DMS53 treated with DMSO at 0.1 percent for 48 hours (cell line): ENCODE data around the gene EYS.
"Not testable (repeated sequence)": the region's sequence is repeated elsewhere in the genome, so short reads cannot be mapped to it uniquely, and the experiment has no call there.

ENCODE experiments used
- DNase-seq: peaks from one replicate; lab custom pipeline; 2025; ENCODE audit not compliant: unreplicated experiment; lab: John Stamatoyannopoulos, UW

The EYS gene

DNA sequence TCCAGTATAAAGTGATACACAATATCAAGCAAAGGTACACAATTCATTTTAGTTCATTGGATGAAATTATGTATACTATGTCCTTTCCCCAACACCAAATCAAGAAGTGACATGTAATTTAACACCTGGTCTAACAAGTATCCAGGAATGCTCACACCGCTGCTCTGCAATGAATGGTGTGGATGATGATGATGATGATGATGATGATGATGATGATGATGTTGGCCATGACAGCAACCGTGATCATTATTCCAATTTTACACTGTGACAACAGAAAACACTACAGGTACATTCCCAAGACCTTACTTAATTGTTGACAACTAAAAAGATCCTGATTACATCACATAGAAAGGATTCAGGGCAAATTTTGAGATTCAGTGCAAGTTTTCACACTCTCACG, 1449.4 kb downstream of the EYS start:
- DNase-seq, result no peak

DNA sequence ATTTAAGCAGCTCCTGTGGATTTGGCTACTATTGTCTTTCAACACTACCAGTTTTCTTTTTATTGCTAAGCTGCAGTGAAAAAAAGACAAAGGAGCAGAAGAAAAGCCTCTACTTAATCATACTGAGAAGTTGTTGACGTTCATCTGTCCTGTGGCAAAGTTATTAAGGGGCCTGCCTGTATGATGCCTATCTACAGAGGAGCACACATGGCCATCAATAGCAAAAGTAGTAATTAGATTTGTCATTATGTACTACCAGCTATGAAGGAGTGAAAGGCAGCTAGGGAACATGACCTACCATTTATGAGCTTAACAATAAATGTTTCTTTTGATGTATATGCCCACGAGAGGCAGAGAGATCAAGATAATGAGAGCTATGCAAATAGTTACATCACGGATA, 1450.5 kb downstream of the EYS start:
- no peak for DNase-seq

DNA sequence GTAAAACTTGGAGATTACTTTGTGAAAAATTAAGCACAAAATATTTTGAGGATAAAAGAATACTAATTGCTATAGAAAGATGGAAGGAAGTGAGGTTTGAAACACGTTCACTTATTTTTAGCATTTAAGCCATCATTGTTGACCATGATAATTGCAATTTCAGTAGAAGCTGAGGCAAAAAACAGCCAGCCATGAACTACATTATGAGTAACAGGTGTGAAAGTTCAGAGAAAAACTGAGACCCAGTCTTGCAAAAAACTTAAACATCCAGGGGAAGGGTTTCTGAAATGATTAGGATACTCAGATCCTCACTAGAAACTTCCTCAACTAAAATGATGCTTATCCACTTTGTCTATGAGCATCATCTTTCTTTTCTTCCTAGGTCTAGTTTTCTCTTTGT, 1452.0 kb downstream of the EYS start:
- DNase-seq, result no peak

DNA sequence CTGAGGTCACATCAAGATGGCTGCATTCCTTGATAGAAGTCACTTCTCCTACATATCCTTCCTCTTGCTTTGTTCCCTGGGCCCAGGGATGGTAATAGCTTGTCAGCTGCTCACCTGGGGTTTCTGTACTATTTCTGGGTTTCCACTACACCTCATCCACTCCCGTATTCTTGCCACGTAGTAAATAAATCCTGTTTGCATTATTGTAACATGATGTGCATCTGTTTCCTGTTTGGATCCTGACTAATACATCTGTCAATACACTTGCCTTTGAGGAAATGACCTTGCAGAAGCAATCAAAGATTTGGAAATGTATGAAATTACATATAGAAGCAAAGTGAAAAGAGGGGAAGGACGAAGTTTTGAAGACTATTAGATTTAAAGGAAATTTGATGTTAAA, 1452.5 kb downstream of the EYS start:
- peak; percentile 96 for DNase-seq

DNA sequence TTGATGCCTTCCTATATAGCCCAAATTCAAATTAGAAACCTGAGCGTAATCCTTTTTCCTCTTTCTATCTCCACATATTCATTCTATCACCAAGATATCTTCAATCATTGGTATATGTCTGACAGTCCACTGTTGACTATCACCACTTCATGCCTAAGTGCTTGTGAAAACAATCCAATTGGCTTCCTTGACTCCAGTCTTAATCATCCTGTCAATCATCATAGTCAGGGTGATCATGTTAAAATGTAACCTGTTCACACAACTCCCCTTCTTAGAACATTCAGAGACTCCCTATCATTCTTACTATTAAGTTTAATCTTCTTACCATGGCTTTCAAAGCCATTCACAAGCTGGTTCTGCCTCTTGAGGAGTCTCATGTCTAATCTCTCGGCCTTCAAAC, 1454.8 kb downstream of the EYS start:
- peak; percentile 76 for DNase-seq

DNA sequence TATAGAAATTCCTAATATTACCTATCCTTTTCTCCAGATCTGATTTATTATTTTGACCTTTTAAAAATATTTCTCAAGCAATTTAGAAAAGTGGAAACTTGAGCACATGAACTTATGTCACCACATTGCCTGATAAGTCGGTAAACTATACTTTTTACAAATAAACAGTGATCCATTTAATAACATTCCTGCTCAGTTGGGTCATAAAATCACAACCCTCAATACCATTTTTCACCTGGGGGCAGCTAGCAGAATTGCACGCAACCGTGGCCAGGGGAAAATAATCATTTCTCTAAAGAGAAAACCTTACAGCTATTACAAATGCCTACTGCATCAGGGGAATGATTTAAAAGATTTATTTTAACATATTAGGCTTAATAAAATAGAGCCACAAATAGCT, 1456.9 kb downstream of the EYS start:
- DNase-seq, result no peak

DNA sequence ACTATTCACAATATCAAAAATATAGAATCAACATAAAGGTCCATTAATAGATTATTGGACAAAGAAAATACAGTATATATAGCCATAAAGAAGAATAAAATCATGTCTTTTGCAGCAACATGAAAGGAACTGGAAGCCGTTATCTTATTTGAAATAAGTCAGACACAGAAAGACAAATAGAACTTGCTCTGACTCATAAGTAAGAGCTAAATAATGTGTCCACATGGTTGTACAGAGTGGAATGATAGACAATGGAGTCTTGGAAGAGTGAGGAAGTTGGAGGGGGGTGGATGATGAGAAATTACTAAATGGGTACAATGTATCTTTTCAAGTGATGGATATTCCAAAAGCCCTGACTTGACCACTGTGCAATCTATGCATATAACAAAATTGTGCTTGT, 1457.9 kb downstream of the EYS start:
- DNase-seq, result no peak

DNA sequence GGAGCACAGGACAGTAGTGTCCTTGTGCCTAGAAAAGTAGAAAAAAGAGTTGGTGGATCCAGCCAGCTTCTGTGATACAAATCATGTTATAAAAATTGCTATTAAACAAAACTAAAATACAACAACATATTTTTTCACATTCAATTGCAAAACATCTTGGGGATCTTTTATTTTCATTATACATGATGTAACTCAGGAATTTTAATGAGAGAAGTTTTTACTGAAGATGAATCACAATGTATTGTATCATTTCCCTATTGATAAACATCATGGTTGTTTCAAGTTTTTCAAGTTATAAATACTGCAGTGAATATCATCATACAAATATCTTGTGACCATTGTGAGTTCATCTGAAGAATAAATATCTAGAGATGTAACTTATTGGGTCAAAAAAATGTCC, 1463.4 kb downstream of the EYS start:
- no peak for DNase-seq

DNA sequence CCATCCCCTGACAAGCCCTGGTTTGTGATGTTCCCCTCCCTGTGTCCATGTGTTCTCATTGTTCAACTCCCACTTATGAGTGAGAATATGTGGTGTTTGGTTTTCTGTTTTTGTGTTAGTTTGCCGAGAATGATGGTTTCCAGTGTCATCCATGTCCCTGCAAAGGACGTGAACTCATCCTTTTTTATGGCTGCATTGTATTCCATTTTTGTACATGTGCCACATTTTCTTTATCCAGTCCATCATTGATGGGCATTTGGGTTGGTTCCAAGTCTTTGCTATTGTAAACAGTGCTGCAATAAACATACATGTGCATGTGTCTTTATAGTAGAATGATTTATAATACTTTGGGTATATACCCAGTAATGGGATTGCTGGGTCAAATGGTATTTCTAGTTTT, 1468.1 kb downstream of the EYS start:
- not testable (repeated sequence) for DNase-seq

DNA sequence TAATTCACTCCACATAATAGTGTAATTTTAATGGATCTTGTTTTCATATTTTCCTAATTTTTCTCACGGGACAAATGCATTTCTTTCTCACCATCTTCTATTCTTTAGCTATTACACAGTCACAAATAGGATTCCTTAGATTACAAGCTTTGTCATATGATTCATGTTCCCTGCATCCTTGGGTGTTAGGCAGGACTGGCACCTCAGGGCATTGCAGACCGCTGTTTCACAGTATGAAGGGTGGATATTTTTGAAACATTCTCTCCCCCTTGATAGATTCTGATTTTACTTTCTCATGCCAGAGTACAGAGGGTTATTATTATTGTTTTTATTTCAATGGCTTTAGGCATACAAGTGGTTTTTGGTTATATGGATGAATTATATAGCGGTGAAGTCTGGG, 1469.0 kb downstream of the EYS start:
- DNase-seq, result no peak

DNA sequence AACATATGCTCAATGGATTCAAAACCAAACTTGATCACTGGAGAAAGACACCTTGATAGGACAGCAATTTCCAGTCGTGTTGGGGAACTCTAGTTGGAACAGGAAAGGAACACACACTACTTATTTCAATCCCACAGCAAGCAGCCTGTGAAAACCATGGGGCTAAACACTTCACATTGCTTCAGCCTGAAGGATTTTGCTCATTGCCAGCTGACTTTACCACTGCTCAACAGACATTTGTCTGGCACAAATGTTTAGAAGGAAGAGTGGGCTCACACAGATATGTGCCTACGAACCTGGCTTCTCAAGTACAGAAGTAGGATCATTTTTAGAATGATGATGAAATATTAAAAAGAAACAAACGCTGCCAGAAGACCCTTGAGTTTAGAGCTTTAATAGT, 1473.3 kb downstream of the EYS start:
- DNase-seq, result no peak

DNA sequence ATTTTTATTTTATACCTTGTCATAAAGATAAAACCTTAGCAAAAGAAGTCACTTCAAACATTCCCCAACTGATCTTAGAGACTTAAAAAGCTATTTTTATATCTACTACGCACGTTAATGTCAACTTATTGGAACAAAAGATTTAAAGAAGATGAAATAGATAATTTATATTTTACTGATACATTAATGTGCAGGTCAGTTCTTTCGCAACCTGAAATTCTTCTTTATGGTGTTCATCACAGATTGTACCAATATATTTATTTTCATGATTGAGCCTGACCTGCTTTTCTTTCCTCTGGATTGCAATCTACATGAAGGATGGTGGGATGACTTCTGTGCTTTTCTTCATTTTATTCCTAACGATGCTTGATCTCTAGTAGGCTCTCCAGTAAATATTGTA, 1475.1 kb downstream of the EYS start:
- DNase-seq, result no peak

DNA sequence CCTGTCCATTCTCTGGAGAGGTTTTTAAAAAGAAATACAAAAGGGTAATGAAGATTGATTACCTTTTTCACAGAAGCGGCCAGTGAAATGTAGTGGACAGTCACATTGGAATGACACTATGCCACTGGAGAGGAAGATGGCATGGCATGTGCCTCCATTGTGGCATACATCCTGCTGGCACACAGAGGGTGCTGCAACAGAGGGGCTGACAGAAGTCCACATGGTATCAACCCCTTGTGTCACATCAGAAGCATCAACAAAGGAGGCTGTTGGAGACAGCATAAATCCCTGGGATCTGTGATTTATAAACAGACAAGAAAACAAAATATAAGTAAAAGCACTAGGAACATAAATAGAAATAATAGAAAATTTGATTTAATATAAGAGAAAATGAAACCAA, 1476.5 kb downstream of the EYS start:
- no peak for DNase-seq

DNA sequence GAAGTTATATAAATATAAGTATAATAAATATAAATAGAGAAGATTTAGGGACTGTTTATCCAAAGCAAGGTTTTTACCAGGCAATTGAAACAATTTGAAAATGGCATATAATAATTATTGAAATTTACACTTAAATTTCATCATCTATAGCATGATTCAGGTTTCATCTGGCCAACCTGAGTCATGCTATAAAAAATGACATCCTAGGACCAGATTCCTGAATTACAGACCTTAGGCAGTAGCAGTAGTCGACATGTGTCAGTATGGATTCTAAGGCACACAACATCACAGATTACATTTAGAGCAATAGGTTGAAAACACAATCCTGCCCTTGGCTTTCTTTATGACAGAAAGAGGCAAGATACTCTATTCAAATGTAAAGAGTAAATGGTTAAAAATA, 1479.2 kb downstream of the EYS start:
- DNase-seq, result no peak

DNA sequence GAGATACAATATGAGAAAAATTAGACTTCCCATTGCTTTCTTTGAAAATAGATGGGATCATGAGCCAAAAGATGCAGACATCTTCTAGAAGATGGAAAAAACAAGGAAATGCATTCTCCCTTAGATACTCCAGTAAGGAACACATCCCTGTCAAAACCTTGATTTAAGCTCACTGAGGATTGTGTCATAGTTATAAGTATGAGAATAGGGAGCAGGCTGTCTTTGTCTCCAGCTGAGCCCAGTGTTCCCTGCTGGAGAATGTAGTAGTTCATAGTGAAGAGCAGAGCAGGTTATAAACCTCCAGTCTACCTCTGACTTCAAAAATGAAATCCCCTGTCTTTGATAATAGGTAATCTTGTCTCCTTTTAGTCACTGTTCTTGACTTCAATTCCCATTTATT, 1481.5 kb downstream of the EYS start:
- DNase-seq, result no peak

DNA sequence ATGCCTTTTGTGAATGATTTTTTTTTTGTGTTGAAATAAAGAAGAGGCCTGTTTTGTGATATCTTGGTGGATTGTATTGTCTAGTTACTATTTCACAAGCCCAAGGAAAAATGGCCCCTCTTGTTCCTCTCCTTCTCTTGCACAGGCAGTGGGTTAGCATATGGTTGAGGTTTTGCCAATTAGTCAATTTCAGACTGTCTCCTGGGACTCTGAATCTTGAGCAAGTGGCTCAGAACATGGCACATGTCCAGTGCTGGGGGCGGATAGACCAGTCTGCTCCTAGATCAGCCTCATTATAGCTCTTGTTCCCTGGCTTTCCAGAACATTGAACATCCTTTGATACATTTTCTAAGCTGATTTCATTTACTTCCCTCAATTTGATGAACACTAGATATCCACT, 1482.2 kb downstream of the EYS start:
- no peak for DNase-seq

DNA sequence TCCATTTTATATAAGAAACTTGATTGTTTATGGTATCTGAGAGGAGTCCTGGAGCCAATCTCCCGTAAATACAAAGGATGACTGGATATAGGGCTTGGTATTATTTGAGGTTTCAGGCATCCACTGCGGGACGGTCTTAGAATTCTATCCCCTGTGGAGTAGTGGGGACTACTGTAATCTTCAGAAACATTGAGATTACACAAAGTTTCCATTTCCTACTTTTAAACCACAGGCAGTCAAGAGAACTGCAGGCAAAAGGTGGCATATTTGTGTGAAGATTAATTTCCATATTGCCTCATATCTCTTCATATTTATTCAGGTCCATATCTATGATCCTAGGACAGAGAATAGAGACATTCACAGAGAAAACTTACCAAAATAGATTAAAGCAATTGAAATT, 1485.2 kb downstream of the EYS start:
- DNase-seq, result no peak

DNA sequence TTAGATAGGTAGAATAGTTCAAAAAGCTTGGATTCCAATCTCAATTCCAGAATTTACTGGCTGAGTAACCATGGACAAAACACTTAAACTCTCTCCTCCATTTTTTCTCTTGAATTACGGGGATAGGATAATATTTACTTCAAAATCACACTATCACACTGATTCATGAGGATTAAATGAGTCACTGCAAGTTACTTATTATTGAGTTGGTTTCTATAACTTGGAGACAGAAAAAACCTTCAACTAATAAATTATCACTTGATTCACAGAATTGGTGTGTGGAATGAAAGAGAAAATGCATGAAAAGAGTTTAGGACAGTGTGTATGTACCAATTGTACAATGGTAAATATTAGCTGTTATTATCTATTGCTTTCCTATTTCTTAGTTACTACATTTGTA, 1486.2 kb downstream of the EYS start:
- DNase-seq, result no peak

DNA sequence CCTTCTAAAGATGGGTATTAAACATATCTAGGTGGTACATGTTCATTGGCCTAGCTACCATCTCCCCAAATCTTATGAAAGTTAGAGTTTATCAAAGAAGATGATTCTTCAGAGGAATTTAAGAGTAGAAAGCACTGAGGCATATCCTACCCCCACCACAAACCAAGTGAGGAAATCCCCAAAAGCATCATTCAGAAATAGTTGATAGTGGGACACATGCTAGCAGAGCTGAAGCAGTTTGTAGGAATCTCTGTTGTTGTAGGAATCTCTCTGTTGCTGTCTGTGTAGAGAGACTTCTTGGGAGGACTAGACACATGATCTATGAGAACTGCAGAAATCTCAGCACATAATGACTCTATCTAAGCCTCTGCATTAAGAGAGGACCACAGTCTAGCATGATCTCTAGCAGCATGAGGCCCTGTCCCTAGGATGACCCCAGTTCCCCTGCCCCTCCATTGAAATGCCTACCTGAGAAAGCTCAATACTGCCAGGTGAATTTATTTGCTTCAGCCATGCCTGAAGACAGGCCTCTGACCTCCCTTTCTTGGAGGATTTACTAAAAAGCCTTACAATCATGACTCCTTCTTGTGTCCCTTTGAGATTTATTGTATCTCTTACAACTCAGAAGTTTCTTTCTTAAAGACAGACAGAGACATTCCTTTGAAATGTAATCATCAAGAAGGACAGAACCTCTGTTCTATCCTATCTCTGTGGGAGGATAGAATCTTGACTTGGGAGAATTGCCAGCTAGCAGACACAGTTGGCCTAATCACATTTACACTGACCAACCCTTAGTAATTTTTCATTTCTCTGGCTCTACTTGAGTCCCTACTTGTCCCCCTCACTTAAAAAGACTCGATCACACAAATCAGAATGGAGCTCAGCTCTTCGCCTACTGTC, 1489.1 kb downstream of the EYS start:
- no peak for DNase-seq

DNA sequence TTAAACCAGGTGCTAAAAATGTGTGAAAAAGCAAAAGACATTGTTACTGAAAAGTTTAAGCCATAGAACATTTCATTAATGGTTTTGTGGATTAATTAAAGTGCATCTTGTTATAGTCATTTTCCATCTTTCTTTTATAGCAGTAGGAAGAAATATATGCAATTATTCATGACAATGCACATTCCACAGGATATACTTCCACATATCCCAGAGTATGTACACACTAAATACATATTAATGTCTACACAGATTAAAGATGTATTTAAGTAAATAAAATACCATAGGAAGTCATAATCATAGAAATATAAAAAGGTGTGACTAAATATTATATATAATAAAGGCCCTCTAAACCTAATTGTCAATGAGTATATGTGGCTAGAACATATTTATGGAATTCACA, 1492.7 kb downstream of the EYS start:
- no peak for DNase-seq

DNA sequence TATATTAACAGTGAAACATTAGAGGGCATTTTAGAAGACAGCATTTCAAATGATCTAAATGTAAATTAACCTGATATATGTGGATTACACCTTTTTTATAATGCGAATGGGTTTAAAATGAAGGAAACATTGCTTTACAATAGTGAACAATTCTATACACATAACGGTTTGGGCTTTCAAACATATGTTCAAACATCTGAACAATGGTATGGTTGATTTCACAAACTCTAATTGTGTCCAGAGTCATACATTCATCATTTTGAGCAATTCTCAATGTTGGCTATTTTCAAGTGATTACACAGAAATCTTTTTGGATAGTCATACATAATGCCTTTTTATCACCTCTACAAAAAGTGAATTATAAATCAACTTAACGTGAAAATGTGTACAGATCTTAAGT, 1493.3 kb downstream of the EYS start:
- DNase-seq, result no peak

DNA sequence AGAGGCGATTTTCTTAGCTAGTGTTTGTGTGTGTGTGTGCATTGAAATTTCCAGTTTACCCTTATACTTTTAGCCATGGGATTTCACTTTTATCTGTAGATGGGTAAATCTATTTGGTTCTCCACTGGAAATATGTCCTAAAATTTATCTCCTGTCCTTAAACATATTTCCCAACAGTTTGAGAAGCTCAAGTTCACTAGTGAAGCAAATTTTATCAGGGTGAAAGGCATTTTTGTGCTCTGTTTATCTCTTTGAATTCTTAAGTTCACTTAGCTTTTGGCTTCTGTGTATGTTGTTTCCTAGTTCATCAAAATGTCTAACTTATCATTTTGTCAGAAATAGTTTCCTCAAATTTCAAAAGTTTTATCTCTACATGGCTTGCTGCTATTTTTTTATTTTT, 1509.8 kb downstream of the EYS start:
- no peak for DNase-seq

DNA sequence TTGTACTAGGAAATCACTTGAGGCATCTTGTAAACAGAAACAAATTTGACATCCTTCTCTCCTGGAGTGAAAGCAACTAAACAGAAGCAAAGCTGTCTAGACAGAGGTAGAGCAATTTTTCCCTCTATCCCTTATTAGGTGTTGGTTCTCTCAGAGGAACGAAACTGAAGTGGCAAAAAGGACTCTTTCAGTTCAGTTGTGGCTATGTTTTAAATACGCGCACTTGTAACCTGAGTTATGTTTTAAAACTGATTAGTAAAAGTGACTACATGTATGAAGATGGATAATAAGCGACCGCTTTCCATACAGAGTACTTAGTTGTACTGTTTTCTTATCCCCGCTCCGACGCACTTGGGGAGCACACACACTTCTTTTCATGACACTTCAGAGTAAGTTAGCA, 1520.4 kb downstream of the EYS start:
- no peak for DNase-seq
